M059J (cell line): Measurements from ENCODE around the gene DPYSL3. TPM values are rescaled to one million over a fixed set of nuclear protein-coding genes. Genes with fewer than 3 reads are reported as not detected.
A peak's percentile ranks its signal among the peaks of the same experiment; 100 is the strongest.

Source experiments
- DNase-seq: peaks from one replicate; pipeline ENCODE4 v3.0.0-alpha.2; 2012; ENCODE audit warnings: low read depth
- total RNA-seq: library from RNA; depleted of rRNA; stranded (reverse); fragments of >200 nt; shearing (Covaris generic); gene quantifications from 2 replicates; pipeline ENCODE4 v1.2.3, GENCODE V29; 2014

The DPYSL3 gene
- total RNA-seq, 1 experiment from 2014 or later, result 88.2 TPM

- DNase-seq, result peak; percentile 55
These were observed 70.6 kb downstream of the DPYSL3 start for GRCh38 chr5:147439254-147439653.

DNA sequence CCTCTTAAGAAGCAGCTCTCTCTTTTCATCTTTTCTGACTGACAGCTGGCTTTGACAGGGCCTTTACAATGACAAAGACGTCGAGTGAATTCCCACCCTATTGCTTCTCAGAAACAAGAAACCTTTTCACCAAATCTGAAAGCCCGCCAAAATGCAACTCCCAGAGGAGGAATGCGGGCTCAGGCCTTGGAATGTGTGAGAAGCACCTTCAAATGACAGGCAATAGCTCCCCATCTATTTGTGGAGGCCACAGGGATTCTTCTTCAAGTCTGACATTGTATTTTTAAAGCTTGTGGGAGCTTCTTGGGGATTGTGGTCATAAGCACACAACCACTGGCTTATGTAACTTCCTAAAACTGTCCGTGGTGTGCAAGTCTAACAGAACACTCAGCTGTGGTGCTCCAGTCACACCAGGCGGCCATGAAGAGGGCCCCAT is 72.7 kb downstream of the DPYSL3 start:
- no peak for DNase-seq

DNA sequence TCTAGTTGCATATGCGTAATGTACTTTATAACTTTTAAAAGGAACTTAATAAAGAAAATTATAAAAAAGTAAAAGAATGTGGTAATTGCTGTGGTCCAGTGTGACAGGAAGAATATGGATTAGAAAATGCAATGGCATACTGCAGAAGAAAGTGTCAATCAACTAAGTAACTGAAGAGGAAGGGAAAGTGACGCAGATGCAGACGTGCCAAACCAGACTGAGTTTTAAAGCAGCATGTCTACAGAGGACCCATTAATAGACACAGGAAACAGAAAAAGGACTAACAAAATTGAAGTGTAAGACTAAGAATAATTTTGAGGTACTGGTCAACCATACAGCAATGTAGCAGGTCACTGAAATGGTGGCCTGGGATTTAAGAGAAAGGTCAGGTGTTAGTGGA is 73.3 kb downstream of the DPYSL3 start:
- no peak for DNase-seq

DNA sequence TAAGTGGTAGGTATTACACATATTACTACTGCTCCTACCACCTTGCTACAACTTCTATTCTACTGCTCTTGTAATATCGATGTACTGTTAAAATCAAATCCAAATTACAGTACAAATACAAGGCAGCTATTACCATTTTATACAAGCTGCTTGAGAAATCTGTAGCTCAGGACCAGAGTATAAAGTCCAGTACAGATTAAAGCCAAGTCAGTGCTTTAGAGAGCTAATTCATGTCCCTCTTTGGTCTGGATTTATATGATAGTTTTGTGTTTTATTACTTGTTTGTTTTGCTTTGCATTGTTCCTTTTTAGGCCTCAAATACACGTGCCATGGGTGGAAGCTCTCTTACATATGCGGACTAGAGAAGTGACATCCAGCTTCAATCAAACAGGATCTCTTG is 75.8 kb downstream of the DPYSL3 start:
- DNase-seq, result no peak

- DNase-seq, result no peak
These were observed 77.5 kb downstream of the DPYSL3 start for GRCh38 chr5:147432323-147432722.

- no peak for DNase-seq
These were observed 78.3 kb downstream of the DPYSL3 start for GRCh38 chr5:147431586-147431985.

GRCh38 chr5:147430628-147431027 is 79.2 kb downstream of the DPYSL3 start:
- DNase-seq, result no peak

DNA sequence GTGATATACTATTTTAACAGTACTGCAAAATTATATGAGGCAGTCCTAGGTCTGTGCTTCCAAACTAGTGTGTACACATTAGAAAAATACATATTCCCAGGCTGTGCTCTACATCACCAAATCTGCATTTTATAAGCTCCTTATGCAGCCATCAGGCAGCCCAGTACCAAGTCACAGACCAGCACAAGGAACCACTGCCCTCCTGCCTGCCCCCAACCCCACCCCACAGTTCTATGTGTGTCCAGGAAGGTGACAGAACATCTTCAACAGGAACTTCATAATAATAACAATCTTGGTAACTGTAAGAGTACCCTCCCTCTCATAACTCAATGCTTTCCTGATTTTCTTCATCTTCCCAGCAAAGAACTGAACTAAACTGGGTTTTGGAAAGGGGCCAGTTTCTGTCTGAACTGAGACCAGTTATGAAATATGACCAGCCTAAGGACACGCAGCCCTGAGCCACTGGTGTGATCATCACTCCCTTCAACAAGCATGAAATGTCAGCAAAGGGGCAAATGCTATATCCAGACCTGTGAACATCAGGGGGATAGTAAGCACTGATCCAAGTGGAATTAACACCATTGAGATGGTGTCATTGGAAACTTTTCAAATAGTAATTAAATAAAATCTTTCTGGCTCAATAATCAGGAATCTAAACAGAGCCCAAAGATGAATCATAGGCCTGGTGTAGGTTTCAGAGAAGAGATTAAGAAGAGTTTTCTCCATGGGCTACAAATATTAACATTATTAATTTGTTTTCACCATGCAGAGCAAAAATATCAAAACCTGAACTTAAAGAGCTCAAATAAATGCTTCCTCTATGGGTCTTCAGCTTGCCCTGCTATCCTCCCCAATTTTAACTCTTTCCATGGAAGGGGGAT is 82.1 kb downstream of the DPYSL3 start:
- DNase-seq, result no peak

DNA sequence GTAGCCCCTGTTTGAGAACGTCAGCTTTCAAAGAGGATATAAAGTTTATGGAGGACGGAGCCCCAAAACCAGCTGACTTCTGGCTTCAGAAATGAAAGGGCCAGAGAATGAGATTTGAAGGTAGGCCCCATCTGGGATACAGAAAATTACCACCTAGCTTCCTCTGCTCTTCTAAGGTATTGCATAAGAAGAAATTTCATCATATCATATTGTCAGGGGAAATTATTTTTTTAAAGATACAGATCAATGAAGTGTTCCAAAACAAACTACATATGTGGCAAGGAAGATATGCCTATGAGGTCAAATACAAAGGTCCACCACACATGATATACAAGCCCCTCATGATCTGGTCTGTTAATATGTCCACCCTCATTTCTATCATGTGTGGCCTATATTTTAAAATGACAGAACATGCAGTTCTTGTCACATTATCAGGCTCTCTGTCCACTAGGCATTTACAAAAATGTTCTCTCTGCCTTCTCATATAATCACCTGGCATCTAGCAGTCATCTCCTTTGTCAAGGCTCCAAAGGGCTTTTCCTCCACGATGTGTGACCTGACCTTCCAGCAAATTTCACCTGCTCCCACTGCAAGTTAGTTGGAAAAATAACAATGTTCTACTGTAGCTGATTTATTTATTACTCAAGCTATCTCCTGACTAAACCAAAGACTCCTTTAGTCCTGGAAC is 83.1 kb downstream of the DPYSL3 start:
- no peak for DNase-seq

DNA sequence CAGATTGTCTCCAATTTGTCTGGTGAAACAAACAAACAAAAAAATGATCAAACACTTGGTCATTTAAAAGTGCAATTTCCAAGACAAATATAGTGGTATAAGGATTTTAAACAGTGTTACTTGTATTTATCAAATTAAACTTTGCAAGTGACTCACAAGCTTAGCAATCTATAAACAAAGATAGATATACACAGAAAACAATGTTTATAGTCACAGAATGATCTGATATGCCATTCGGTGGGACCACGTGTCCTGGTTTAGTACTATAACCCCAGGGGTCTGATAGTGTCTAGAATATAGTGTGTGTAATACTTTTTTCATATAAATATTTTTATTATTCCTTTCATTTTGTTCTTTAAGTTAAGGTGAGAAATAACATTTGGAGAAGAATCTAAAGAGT is 91.3 kb downstream of the DPYSL3 start:
- DNase-seq, result no peak

DNA sequence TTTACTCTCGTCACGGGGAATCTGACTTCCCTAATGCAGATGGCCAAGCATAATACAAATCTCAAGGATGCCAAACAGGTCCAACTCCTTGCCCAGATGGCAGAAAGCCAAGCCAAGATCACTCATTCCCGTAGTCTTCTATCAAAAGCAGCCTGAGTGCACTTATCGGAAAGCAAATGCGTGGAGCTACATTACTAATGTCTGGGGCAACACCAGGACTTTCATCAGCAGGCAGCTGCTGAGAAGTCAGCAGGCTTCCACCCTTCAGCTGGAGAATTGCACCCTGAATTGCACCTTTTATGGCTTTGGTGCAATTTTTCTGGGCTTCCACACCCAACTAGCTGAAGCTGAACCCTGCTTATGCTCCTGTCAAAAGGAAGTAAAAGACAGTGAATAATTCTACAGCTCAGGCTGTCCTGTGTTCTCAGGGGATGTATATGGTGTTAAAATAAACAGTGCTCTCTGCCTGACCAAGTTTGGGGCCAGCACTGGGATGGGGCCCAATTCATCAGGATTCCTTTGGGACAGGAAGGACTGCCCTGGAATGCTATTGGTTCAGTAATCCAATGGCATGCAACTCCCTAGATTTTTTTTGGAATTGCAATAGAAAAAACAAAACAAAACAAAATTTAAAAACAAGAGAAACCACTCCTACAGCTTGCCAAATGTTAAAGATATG is 92.6 kb downstream of the DPYSL3 start:
- no peak for DNase-seq

DNA sequence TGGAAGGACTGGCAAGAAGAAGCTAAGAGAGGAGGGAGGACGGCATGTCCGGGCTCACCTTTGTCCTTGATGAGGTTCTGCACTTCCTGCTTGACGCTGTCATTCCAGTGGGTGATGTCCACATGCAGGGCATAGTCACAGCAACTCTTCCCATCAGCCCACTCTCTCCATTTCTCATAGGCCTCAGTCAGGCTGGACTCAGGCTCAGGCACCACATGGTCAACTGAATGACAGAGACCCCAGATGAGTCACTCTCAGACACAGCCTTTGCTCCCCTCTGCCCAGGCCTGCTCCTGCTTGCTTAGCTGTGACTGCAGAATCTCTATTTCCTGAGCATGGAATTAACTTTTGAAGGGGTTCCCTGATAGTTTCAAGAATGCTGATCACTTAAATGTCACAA is 94.2 kb downstream of the DPYSL3 start:
- DNase-seq, result no peak

DNA sequence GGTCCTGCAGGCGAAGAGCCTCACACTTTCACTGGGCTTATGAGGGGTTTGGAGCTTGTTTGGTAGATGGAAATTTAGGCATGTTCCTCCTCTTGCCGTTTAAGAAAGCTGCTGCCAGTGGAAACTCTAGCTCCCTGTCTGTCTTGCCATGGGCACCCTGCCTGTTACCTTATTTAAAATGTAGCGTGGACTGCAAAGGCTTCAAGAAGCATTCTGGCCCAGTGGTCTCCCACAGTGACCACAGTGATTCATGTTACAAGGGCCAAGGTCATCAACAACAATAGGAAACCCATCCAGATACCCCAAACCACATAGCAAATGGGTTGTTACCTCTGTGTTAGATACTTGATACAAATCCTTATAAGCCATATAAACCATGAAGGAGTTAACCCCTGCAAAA is 96.6 kb downstream of the DPYSL3 start:
- DNase-seq, result peak; percentile 27

- no peak for DNase-seq
These were observed 97.3 kb downstream of the DPYSL3 start for GRCh38 chr5:147412561-147412960.

- no peak for DNase-seq
These were observed 98.2 kb downstream of the DPYSL3 start for GRCh38 chr5:147411359-147412319.

DNA sequence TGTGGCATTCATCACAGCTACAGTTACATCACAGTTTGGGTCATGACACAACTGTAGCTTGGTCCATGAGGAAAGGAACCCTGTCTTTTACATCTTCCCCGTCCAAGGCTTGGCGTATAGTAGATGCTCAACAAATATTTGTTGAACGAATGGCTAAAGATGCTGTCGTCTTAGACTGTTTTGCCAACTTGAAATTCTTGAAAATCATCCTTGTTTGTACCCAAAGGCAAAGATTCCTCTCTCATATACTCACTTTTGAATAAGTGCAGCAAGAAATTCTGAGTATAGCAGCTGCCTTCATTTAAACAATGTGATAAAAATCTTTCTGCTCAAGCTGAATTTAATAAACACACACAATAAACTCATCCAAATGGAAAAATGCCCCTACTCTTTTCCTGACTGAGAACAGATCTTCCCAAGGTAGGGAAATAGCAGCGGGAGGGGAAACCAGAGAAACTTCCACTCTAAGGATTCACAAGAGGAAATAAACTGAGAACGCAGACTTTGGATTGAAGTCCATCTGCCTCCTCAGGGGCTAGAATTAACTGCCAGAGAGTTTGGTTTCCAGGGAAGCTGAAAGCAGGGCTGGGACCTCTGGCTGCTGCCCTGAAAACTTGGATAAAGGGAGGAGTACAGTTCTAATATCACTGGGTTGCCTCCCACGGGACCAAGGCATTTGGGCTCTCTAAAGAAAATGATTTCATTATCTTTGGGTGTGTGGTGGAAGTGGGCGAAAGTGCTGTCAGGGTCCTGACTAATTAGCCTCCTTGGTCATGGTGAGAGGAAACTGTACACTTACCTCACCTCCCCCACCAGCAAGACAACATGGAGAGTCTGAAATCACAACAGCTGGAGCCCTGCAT is 99.1 kb downstream of the DPYSL3 start:
- DNase-seq, result no peak

- DNase-seq, result no peak
These were observed 100.9 kb downstream of the DPYSL3 start for GRCh38 chr5:147408980-147409379.

DNA sequence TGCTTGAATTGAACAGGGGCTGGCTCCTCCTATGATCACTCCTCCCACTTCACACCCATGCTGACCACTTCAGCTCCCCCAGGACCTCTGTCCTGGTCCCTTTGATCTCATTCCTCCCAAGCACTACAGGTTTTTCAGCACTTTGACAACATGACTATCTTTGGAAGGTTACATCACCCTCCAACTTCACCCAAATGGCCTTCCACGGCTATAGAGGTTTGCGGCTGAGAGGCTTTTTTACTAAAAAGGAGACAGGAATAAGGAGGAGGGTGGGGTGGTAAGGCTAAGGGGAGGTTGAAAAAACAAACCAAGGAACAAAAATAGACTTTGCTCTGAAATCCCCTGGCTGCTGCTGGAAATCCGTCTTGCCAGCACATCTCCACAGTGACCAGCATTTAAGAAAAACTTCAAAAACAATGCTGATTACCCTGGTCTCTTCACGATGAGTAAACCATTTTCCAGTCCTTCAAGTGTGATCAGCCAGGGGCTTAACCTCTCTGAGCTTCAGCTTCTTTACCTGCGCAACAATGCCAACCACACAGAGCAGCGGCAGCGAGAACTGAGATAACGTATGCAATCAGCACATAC is 102.7 kb downstream of the DPYSL3 start:
- peak; percentile 27 for DNase-seq

GRCh38 chr5:147406636-147407035 is 103.2 kb downstream of the DPYSL3 start:
- no peak for DNase-seq

GRCh38 chr5:147404706-147405105 is 105.2 kb downstream of the DPYSL3 start:
- DNase-seq, result peak; percentile 19
